Activated T-cell treated with anti-CD3 and anti-CD28 coated beads, Interleukin-2, amount 50 U/mL, for 72 hours (primary cell): Measurements from ENCODE around the gene PPP6R2. TPM values are rescaled to one million over a fixed set of nuclear protein-coding genes. Genes with fewer than 3 reads are reported as not detected.

Experiments used
- ATAC-seq, 2 donors: fragments of 150-1000 bp; cut with Tn5 transposase; replicated peaks in 1 of 2; 2 replicates each; pipeline ENCODE4 v1.10.0; 2021; ENCODE audit warnings: moderate library complexity in 2 of 2, mild to moderate bottlenecking in 1 of 2
- DNase-seq, 2 donors: peaks; one replicate each; pipeline ENCODE4 v3.0.0; 2021 to 2022; ENCODE audit warnings: mixed read lengths in 1 of 2
- H3K27ac Mint-ChIP-seq: one replicate; pipeline ENCODE4 v1.8.0; 2022; ENCODE audit warnings: mild to moderate bottlenecking, moderate library complexity, mixed read lengths
- H3K27me3 Mint-ChIP-seq: one replicate; pipeline ENCODE4 v1.8.0; 2022; ENCODE audit warnings: low read depth, mixed read lengths
- H3K36me3 Mint-ChIP-seq, 2 donors: one replicate each; pipeline ENCODE4 v1.8.0; 2022; ENCODE audit warnings: mixed read lengths in 2 of 2, mild to moderate bottlenecking in 1 of 2; ENCODE audit not compliant: insufficient read depth in 2 of 2
- H3K4me1 Mint-ChIP-seq: one replicate; pipeline ENCODE4 v1.8.0; 2022; ENCODE audit warnings: low read depth, mixed read lengths
- H3K4me3 Mint-ChIP-seq, 2 donors: one replicate each; pipeline ENCODE4 v1.8.0; 2022; ENCODE audit warnings: mild to moderate bottlenecking in 2 of 2, mixed read lengths in 2 of 2, moderate library complexity in 2 of 2
- H3K9me3 Mint-ChIP-seq, 2 donors: one replicate each; pipeline ENCODE4 v1.8.0; 2022; ENCODE audit warnings: mixed read lengths in 2 of 2
- total RNA-seq, 2 donors: library from RNA; stranded (reverse); gene quantifications; one replicate each; pipeline ENCODE4 v1.2.3, GENCODE V29; 2022

PPP6R2 gene
- total RNA-seq, 2 donors from 2014 or later: 45.6 to 51.3 TPM

DNA sequence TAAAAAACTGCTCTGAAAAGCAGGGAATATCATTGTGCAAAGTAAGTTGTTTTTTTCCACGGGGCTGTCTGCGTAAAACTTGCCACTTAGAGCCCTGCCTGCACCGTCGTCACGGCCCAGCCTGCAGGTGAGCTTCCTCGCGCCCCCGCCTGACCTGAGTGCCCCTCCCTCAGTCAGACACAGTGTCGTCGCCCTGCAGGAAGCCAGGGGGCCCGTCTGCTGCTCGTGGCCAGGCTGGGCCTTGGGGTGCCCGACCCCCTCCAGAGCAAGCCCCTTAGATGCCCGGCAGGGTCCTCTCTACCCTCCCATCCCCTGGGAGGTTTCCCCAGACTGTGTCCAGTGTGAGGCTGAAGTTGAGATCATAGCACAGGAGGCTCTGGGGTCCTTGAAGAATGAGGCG, 100.1 kb downstream of the PPP6R2 start:
- no peaks in the 10 kb centered on the region for H3K27me3 Mint-ChIP-seq
- no peaks in the 10 kb centered on the region for H3K9me3 Mint-ChIP-seq
- H3K4me3 Mint-ChIP-seq: no peak overlapping the region
- no peak for ATAC-seq
- DNase-seq: no peak
- no peak overlapping the region for H3K27ac Mint-ChIP-seq
- H3K4me1 Mint-ChIP-seq: peaks cover 10% of the 10 kb centered on the region
- peaks cover 0 to 1% of the 10 kb centered on the region in 2 donors for H3K36me3 Mint-ChIP-seq

DNA sequence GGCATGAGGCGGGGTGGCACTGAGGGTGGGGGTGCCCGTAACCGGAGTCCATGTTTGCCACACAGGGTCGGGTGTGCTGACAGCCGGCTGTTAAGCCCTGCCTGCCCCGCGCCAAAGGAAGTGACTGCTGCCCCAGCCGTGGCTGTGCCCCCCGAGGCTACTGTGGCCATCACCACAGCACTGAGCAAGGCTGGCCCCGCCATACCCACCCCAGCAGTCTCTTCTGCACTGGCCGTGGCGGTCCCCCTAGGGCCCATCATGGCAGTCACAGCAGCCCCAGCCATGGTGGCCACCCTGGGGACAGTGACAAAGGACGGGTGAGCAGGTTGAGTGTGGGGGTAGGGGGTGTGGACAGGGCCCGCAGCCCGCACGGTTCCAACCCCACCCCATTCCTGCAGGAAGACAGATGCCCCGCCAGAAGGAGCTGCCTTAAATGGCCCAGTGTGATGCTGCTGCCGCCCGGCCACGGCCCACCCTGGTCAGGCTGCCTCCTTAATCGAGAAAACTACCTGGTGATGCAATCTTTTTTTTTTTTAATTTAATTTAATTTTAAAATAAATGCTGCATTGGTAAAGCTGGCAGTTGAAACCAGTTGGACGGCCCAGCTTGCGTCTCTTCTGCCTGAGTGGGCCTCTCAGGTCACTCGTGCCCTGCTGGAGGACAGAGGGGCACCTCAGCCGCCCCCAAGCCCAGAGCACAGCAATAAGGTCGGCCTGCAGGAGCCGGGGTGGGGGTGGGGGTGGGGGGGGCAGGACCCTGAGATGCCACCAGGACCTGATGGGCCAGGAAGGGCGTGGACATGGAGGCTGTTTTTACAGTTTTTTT, 100.9 kb downstream of the PPP6R2 start:
- peaks cover 10% of the 10 kb centered on the region for H3K4me1 Mint-ChIP-seq

GRCh38 chr22:50444663-50445062, 101.5 kb downstream of the PPP6R2 start:
- peaks cover 10% of the 10 kb centered on the region for H3K4me1 Mint-ChIP-seq
- no peak overlapping the region for H3K4me3 Mint-ChIP-seq
- H3K9me3 Mint-ChIP-seq: no peaks in the 10 kb centered on the region
- peaks cover 3 to 6% of the 10 kb centered on the region in 2 donors for H3K36me3 Mint-ChIP-seq
- ATAC-seq (no peak), DNase-seq (no peak)
- H3K27ac Mint-ChIP-seq: peak overlapping the region; percentile 76
- no peaks in the 10 kb centered on the region for H3K27me3 Mint-ChIP-seq

More for the DNA sequence above, 100.9 kb downstream of the PPP6R2 start:
- Mint-ChIP-seq H3K9me3 (no peaks in the 10 kb centered on the region), H3K4me3 (no peak overlapping the region), H3K36me3 (peaks cover 3 to 4% of the 10 kb centered on the region in 2 donors), H3K27ac (no peak overlapping the region), H3K27me3 (no peaks in the 10 kb centered on the region)
- DNase-seq (no peak), ATAC-seq (no peak)

DNA sequence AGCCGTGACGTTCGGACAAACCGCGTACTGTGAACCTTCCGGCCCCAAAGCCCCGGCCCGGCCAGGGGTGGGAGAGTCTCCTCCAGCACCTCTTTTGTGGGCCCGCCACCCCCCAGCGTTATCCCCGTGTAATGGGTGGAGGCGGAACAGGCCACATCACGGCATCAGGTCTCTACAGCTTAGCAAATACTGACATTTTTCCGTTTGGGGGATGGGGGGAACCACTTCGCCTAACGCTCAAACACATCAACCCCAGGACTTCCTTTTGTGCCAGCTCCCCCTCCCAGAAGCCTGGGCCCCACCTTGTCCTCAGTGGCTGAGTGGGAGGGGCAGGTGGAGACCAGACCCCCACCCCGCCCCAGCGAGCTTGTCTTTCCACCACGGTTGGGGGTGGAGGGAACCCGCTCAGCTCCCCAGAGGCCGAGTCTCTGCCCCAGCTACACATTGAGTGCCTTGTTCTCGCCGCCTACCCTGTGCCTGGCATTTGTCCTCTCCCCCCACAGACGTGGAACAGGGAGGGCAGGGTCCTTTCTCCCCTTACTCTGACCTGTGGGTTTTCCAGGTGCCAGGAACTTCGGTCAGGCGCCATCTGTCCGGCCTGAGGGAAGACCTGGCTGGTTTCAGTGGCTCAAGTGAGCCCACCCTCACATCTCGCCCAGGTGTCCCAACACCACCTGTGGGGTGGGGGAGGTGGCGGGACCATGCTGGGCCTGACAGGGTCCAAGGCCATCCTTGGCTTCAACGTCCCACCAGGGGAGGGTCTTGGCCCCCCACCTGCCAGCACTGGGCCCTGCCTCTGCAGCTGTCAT, 102.1 kb downstream of the PPP6R2 start:
- no peak overlapping the region for H3K4me3 Mint-ChIP-seq
- ATAC-seq: peak; percentile 23 to 25
- H3K4me1 Mint-ChIP-seq: peaks cover 10% of the 10 kb centered on the region
- peak overlapping the region; percentile 76 for H3K27ac Mint-ChIP-seq
- DNase-seq: peak in 1 of 2 donors; percentile 31
- no peaks in the 10 kb centered on the region for H3K9me3 Mint-ChIP-seq
- H3K27me3 Mint-ChIP-seq: no peaks in the 10 kb centered on the region
- peaks cover 3 to 9% of the 10 kb centered on the region in 2 donors for H3K36me3 Mint-ChIP-seq

DNA sequence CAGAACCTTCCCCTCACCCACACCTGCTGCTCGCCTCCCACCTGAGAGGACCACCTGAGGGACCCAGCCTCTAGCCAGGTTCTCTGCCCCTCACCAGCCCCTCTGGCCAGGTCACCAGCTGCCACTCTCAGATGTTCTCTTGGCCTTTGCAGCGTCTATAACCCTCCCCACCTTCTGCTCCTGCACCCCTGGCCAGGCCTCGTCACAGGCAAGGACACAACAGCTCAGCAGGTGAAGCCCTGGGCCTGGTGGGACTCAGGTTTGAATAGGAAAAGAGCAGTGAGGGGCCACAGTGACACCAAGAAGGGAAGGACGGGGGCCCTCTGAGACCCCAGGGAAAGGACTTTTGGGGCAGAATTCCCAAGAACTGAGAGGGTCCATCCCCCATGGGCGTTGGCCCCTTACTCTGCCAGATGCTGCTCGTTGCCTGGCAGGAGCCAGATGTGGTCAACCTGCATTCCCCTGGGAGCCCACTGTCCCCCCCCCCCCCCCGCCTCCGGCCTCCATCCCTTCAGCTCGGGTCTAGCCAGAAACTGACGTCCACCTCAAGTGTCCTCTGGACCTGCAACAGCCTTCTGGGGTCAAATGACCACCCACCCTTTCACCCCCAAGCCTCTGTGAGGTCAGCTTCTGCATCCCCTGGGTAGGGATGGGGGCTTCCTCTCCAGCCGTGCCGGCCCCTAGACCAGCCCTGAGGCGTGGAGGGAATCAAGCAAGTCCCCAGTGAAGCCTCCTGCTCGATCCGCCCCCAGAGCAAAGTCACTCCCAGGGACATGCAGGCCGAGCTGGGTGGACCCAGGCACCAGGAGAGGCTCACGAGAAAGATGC, 103.0 kb downstream of the PPP6R2 start:
- H3K27ac Mint-ChIP-seq: no peak overlapping the region
- H3K4me3 Mint-ChIP-seq: no peak overlapping the region

GRCh38 chr22:50446708-50447575, 103.8 kb downstream of the PPP6R2 start:
- ATAC-seq (no peak), DNase-seq (no peak)
- H3K4me3 Mint-ChIP-seq: no peak overlapping the region
- peaks cover 10% of the 10 kb centered on the region for H3K4me1 Mint-ChIP-seq
- no peak overlapping the region for H3K27ac Mint-ChIP-seq
- H3K27me3 Mint-ChIP-seq: no peaks in the 10 kb centered on the region
- peaks cover 3 to 17% of the 10 kb centered on the region in 2 donors for H3K36me3 Mint-ChIP-seq
- H3K9me3 Mint-ChIP-seq: no peaks in the 10 kb centered on the region

More for the DNA sequence above, 103.0 kb downstream of the PPP6R2 start:
- DNase-seq (no peak), ATAC-seq (no peak)
- Mint-ChIP-seq H3K27me3 (no peaks in the 10 kb centered on the region), H3K4me1 (peaks cover 10% of the 10 kb centered on the region), H3K9me3 (no peaks in the 10 kb centered on the region), H3K36me3 (peaks cover 3 to 15% of the 10 kb centered on the region in 2 donors)

DNA sequence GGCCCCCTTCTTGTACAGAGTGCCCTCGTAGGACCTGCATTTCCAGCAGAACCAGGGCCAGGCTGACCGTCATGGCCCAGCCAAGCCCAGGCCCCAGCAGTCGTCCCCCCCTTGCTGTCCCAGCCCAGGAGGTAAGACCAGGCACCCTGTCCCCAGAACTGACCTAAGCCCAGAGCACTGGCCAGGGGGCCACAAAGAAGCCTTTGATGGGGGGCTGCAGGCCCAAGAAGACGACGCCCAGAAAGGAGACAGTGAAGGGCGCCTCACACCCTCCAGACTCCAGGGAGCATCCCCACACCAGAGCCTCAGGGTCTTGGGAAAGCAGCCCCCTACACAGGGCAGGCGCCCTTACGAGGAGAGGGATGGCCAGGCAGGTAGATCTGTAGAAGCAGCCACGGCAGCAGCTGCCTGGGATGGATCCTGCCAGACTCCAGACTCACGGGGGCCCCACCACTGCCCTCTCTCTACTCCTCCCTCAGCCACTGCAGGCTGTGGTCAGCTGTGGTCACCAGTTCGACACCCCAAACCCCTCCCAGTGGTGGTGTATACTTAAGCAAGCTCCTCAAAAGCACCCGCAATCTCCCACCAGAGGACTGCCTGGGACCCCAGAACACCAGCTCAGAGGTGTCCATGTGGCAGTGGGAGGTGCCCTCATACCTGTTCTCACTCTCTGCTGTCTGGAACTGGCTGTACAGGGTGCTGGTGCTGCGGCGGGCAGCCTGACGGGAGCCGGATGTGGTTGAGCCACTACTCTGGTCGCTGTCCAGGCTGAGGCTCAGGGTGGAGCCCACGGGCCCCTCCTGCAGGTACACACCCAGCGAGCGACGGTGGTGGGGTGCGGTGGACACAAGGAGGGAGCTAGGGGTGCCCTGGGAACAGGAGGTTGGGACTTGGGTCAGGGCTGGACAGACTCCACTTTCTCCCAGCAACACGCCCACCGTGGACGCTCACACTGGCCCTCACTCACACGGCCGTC, 104.7 kb downstream of the PPP6R2 start:
- H3K4me3 Mint-ChIP-seq: no peak overlapping the region
- peaks cover 3 to 19% of the 10 kb centered on the region in 2 donors for H3K36me3 Mint-ChIP-seq
- peaks cover 13% of the 10 kb centered on the region for H3K4me1 Mint-ChIP-seq
- DNase-seq: no peak
- H3K27ac Mint-ChIP-seq: no peak overlapping the region
- H3K27me3 Mint-ChIP-seq: no peaks in the 10 kb centered on the region
- ATAC-seq: no peak
- H3K9me3 Mint-ChIP-seq: no peaks in the 10 kb centered on the region

DNA sequence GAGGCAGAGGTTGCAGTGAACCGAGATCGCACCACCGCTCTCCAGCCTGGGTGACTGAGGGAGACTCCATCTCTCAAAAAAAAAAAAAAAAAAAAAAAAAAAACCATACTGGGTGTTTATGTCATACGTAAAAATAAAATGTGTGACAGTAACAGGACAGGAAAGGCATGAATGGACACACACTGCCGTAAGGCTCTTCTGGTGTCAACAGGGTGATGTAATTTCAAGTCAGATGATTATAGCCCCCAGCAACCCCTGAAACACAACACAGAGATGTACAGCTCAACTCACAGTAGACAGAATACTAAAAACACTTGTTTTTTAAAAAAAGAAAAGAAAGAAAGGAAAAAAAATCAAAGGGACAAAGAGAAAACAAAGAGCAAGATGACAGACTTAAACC, 109.5 kb downstream of the PPP6R2 start:
- peaks cover 10% of the 10 kb centered on the region for H3K4me1 Mint-ChIP-seq
- peaks cover 4 to 23% of the 10 kb centered on the region in 2 donors for H3K36me3 Mint-ChIP-seq
- no peak for ATAC-seq
- peak overlapping the region; percentile 98 for H3K27ac Mint-ChIP-seq
- H3K9me3 Mint-ChIP-seq: no peaks in the 10 kb centered on the region
- H3K4me3 Mint-ChIP-seq: no peak overlapping the region
- no peaks in the 10 kb centered on the region for H3K27me3 Mint-ChIP-seq
- DNase-seq: no peak

GRCh38 chr22:50454556-50455075, 111.5 kb downstream of the PPP6R2 start:
- no peaks in the 10 kb centered on the region for H3K27me3 Mint-ChIP-seq
- H3K36me3 Mint-ChIP-seq: peaks cover 1 to 17% of the 10 kb centered on the region in 2 donors
- DNase-seq (no peak), ATAC-seq (no peak)
- H3K9me3 Mint-ChIP-seq: no peaks in the 10 kb centered on the region
- H3K27ac Mint-ChIP-seq: no peak overlapping the region
- peaks cover 10% of the 10 kb centered on the region for H3K4me1 Mint-ChIP-seq
- no peak overlapping the region for H3K4me3 Mint-ChIP-seq

DNA sequence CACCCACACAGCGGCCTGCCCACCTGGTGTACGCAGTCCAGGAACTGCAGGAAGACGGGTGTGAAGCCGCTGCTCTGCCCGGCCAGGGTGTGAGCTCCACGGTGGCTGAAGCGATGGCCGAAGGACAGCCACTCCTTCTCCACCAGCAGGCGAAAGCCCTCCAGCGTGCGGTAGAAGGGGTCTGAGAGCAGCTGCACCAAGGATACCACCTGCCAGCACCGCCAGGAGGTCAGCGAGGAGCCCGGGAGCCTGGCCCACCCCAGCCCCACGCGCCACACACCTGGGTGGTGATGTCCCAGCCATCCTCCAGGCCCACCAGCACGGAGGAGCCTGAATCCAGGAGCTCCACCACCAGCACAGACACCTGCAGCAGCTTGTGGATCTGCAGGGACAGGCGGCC, 112.1 kb downstream of the PPP6R2 start:
- H3K36me3 Mint-ChIP-seq: peaks cover 1 to 14% of the 10 kb centered on the region in 2 donors
- H3K4me1 Mint-ChIP-seq: peaks cover 10% of the 10 kb centered on the region
- ATAC-seq: no peak
- no peaks in the 10 kb centered on the region for H3K27me3 Mint-ChIP-seq
- H3K9me3 Mint-ChIP-seq: no peaks in the 10 kb centered on the region
- H3K4me3 Mint-ChIP-seq: no peak overlapping the region
- no peak for DNase-seq
- no peak overlapping the region for H3K27ac Mint-ChIP-seq

- Mint-ChIP-seq H3K9me3 (no peaks in the 10 kb centered on the region), H3K27me3 (no peaks in the 10 kb centered on the region), H3K4me1 (peaks cover 10% of the 10 kb centered on the region), H3K36me3 (peaks cover 4 to 12% of the 10 kb centered on the region in 2 donors), H3K27ac (no peak overlapping the region), H3K4me3 (no peak overlapping the region)
- no peak for DNase-seq
- ATAC-seq: no peak
Measured at GRCh38 chr22:50456026-50456425, 112.9 kb downstream of the PPP6R2 start.
